GM10847 (cell line): ENCODE data around the gene PTPRT.

ENCODE experiments used
- POLR2A ChIP-seq: IDR thresholded peaks from 2 replicates; pipeline ENCODE4 v1.6.1; 2011; ENCODE audit not compliant: insufficient read length; ENCODE audit errors: extremely low read depth

The PTPRT gene

GRCh38 chr20:43165611-43166010 lies 24.1 kb downstream of the PTPRT start:
- TF ChIP-seq POLR2A: no peak

DNA sequence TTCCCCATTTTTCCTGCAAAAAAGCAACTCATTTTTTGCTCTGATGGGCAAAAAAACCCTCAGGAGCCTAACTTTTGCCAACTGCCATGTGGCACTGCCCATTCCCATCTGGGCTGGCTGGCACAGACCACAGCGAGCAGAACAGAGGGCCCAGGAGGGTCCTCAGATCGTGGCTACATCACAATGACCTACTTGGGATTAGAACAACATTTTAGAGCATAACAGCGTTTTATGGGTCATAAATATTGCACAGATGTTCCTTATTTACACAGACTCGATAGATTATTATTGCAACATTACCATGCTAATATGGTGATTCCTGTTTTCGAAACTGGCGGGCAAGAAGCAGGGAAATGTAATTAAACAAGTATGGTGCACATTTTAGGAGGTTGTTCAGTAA lies 28.0 kb downstream of the PTPRT start:
- TF ChIP-seq POLR2A: no peak

DNA sequence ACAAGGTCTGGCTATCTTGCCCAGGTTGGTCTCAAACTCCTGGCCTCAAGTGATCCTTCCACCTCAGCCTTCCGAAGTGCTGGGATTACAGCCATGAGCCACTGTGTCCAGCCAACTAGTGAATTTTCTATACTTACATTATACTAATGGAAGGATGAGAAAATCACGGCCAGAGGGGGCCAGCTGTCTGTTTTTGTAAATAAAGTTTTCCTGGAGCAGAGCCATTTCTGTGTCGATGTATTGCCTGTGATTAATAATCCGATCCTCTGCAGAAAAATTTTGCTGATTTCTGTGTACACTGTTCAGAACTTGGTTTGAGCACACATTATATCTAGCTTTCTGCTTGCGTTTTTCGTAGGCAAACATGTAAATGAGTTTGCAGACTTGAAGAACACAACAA lies 28.8 kb downstream of the PTPRT start:
- TF ChIP-seq POLR2A: no peak

DNA sequence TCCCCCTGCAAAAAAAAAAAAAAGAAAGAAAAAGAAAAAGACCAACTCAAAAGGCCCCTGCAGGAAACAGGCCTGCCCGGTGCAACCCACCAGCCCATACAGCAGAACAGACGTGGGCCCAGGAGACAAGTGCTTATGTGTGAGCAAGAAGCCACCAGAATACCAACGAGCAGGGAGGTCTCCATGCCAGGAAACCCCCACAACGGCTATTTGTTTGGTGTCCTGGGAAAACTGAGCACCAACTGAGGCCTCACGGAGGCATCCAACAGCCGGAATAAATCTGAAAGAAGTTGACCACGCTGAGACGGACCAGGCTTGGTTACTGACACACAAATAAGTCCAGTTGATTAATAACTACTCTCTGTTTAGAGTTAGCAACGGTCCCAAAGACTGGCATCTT lies 29.7 kb downstream of the PTPRT start:
- TF ChIP-seq POLR2A: no peak

GRCh38 chr20:43155366-43156100 lies 34.2 kb downstream of the PTPRT start:
- no peak for TF ChIP-seq POLR2A

- TF ChIP-seq POLR2A: no peak
Observed at GRCh38 chr20:43151901-43152300, 37.8 kb downstream of the PTPRT start.

DNA sequence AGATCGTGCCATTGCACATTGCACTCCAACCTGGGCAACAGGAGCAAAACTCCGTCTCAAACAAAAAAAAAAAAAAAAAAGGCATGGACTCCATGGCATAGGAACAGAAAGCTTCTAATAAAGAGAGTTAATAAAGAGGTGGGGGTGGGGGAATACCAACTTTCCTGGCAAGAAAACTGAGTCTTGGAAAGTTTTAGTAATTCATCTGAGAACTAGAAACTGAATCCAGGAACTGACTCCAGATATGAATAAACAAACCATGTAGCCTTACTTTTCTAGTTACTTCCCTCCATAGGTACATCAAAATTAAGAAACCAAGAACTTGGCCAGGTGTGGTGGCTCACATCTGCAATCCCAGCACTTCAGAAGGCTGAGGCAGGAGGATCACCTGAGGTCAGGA lies 38.5 kb downstream of the PTPRT start:
- no peak for TF ChIP-seq POLR2A

DNA sequence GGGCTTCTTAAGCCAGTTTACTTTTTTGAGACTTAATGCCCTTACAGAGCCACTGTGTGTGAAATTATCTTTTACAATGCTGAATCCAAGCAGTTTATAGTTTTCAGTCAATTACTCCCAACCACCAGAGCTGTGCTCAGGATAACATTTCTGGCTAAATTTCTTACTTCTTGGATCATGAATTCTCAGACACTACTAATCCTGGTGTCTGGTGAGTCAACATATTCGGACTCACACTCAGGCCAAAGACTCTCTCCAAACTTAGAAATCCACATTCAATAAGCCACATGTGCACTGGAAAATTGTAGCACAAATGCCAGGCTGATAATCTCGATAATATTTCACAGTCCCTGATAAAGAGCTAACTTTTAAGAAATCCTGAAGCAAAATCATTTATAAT lies 49.0 kb downstream of the PTPRT start:
- no peak for TF ChIP-seq POLR2A

DNA sequence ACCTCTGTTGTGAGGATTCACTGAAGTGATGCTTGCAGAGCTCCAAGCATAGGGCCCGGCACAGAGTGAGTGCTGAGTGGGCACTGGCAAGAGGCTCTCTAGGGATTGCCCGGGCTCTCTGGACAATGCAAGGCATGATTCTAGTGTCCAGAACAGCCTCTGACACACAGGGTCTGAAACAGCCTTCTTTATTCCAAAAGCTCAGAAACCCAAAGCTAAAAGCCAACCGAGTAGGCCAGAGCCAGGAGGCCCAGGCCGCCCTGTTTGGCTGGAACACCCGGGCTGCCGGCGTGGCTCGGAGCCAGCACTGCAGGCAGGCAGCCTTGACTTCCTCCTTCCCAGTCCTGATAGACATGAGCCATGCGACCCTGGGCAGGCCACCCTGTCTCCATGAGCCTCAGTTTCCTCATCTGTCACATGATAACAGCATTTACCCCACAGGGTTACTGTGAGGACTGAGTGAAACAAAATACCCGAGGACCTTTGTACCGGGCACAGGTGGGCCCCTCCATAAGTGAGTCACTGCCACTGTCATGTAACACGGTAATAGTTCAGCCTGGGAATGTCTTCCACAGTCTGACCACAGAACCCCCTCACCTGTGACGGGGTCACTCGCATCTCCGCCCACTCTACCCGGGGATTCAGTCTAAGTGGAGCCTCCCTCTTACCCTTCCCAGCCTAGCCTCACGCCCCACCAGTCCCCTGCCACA lies 51.5 kb downstream of the PTPRT start:
- TF ChIP-seq POLR2A: no peak

- no peak for TF ChIP-seq POLR2A
Observed at GRCh38 chr20:43137160-43137559, 52.5 kb downstream of the PTPRT start.

- TF ChIP-seq POLR2A: no peak
Observed at GRCh38 chr20:43124241-43124640, 65.5 kb downstream of the PTPRT start.

GRCh38 chr20:43123180-43123579 lies 66.5 kb downstream of the PTPRT start:
- no peak for TF ChIP-seq POLR2A

DNA sequence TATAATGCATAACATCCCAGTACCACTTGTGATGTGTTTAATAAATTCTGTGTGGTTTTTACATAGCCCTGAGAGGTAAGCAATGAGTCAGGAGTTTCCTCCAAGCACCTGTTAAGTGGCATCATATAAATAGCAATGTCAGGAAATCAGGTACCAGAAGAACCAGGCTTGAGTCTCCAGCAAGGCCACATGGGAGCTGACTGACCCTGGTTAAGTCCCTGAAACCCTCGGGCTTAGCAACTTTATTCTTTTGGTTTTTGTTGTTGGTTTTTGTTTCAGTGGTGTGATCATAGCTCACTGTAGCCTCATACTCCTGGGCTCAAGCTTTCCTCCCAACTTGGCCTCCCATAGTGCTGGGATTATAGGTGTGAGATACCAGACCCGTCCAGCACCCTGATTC lies 70.0 kb downstream of the PTPRT start:
- TF ChIP-seq POLR2A: no peak

- no peak for TF ChIP-seq POLR2A
Observed at GRCh38 chr20:43102394-43102793, 87.3 kb downstream of the PTPRT start.

DNA sequence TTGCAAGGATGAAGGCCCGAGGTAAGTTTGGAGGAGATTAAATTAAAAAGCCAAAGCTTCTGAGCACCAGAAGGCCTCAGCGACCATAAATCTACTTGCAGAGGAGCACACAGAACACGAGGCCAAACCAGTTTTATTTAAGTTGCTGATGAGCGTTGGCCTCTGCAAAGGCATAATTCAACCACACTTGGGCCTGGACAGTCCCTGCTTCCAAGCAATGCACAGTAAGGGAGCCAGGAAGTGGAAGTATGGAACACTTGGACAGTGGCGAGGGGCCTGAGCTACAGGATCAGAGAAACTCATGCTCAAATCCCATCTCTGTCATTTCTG lies 92.8 kb downstream of the PTPRT start:
- TF ChIP-seq POLR2A: no peak

- TF ChIP-seq POLR2A: no peak
Observed at GRCh38 chr20:43096126-43096930, 93.4 kb downstream of the PTPRT start.
